ENCODE results near the gene MECP2. TPM values are rescaled to one million over a fixed set of nuclear protein-coding genes. Genes with fewer than 3 reads are reported as not detected.
A peak's percentile ranks its signal among the peaks of the same experiment; 100 is the strongest.

The MECP2 gene
- total RNA-seq, 4 donors from 2014 or later = 57.7 to 79.4 (median 64.8) TPM

DNA sequence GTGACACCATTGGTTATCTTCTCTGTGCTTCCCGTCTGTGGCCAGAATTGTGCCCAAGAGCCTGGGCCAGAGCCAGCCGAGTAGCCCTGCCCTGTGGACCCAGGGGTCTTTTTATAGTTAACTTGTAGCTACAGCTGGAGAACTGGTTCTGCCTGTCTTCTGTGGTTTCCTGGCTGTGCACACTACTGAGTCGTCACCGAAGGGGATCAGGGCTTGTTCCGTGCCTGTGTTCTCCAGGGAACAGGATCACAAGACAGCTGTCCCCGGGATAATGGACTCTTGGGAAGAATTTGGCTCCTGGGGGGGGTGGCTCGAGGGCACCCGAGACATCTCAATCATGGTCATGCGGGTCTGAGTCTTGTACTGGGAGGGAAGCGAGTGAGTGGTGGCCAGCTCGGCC, 24.4 kb upstream of the MECP2 start:
- DNase-seq (ENCODE audit: extremely low spot score) = no peak
- peaks cover 0 to 3% (median 0%) of the 10 kb centered on the region in 4 donors for H3K27me3 ChIP-seq
- intact Hi-C loops (cut with DNase I) = no loop called here
- WGBS = 73% methylated on average over 8 of the region's 11 CpGs
- peaks cover 0 to 6% (median 0%) of the 10 kb centered on the region in 4 donors for H3K9me3 ChIP-seq
- peak overlapping the region in 1 of 4 donors; percentile 33 for H3K27ac ChIP-seq (replicated peaks in 1 of 4)
- no peaks in the 10 kb centered on the region for H3K4me1 ChIP-seq
- H3K36me3 ChIP-seq = no peaks in the 10 kb centered on the region
- no peak overlapping the region for H3K4me3 ChIP-seq
- TF ChIP-seq POLR2A (IDR thresholded peaks at IDR 0.05; ENCODE audit: low read depth) = no peak

DNA sequence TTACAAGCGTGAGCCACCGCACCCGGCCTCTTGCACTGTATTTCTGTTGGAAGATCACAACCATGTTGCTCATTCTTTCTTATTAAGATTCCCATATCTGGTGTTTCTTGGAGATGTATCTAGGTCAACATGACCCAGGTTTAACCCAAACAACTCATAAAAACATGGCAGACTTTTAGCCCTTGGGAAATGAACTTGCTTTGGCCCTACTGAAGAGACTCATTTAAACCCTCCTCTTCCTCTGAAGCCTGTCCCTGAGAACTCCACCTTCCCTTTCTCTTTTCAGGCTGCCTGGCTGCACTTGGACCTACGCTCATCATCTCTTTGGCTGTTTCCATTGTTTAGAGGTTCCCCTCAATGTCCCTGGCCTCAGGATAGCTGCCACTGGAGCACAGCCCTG, 23.7 kb upstream of the MECP2 start:
- Histone ChIP-seq H3K27me3 (peaks cover 0 to 3% (median 0%) of the 10 kb centered on the region in 4 donors), H3K4me1 (no peaks in the 10 kb centered on the region), H3K36me3 (no peaks in the 10 kb centered on the region), H3K27ac (replicated peaks in 1 of 4) (peak overlapping the region in 1 of 4 donors; percentile 33), H3K4me3 (no peak overlapping the region), H3K9me3 (peaks cover 0 to 6% (median 0%) of the 10 kb centered on the region in 4 donors)
- no peak for DNase-seq (ENCODE audit: extremely low spot score)
- TF ChIP-seq, protein P1, sequence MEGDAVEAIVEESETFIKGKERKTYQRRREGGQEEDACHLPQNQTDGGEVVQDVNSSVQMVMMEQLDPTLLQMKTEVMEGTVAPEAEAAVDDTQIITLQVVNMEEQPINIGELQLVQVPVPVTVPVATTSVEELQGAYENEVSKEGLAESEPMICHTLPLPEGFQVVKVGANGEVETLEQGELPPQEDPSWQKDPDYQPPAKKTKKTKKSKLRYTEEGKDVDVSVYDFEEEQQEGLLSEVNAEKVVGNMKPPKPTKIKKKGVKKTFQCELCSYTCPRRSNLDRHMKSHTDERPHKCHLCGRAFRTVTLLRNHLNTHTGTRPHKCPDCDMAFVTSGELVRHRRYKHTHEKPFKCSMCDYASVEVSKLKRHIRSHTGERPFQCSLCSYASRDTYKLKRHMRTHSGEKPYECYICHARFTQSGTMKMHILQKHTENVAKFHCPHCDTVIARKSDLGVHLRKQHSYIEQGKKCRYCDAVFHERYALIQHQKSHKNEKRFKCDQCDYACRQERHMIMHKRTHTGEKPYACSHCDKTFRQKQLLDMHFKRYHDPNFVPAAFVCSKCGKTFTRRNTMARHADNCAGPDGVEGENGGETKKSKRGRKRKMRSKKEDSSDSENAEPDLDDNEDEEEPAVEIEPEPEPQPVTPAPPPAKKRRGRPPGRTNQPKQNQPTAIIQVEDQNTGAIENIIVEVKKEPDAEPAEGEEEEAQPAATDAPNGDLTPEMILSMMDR (IDR thresholded peaks at IDR 0.05) = no peak
- TF ChIP-seq POLR2AphosphoS5 (IDR thresholded peaks at IDR 0.05) (no peak), POLR2A (IDR thresholded peaks at IDR 0.05; ENCODE audit: low read depth) (no peak), EP300 (IDR thresholded peaks at IDR 0.05) (no peak)
- 81% methylated on average over 4 of the region's 4 CpGs for WGBS
- intact Hi-C loops (cut with DNase I) = no loop called here

DNA sequence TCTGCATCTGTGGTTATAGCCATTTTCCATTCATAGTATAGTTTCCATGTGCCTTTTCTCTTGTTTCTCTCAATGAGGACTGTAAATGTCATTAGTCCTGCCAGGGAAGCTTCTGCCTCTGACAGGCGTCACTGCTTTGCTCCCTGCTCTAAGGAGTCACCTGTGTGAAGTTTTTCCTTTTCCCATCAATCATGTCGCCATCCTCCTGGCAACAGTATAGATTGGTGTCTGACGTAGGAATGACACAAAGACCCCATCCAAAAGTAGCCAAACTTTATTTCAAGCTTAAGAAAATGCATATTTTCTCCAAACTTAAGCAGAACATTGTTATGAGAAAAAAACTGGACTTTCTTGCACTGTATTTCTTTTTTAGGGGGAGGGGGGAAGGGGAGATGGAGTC, 23.1 kb upstream of the MECP2 start:
- no peaks in the 10 kb centered on the region for H3K36me3 ChIP-seq
- H3K27me3 ChIP-seq = peaks cover 0 to 3% (median 0%) of the 10 kb centered on the region in 4 donors
- H3K9me3 ChIP-seq = peaks cover 0 to 6% (median 0%) of the 10 kb centered on the region in 4 donors
- intact Hi-C loops (cut with DNase I) = no loop called here
- no peak for DNase-seq (ENCODE audit: extremely low spot score)
- no peak overlapping the region for H3K4me3 ChIP-seq
- WGBS = 85% methylated on average over 3 of the region's 3 CpGs
- H3K4me1 ChIP-seq = no peaks in the 10 kb centered on the region
- TF ChIP-seq, protein P1 (IDR thresholded peaks at IDR 0.05) = no peak
- TF ChIP-seq EP300 (IDR thresholded peaks at IDR 0.05) (no peak), POLR2A (IDR thresholded peaks at IDR 0.05; ENCODE audit: low read depth) (no peak), POLR2AphosphoS5 (IDR thresholded peaks at IDR 0.05) (no peak)
- H3K27ac ChIP-seq (replicated peaks in 1 of 4) = no peak overlapping the region

DNA sequence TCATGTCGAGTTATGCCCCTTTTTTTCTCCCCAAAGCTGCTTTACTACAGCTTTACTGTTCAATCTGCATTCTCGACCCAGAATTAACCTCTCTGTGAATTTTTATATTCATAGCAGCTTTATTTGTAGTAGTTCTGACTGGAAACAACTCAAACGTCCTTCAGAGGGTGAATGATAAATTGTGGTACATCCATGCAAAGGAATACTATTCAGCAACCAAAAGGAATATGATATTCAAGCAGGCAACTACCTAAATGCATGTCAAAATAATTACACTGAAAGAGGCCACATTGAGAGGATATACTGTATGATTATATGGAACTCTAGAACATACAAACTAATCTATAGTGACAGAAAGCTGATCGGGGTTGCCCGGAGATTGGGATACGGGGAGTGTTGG, 20.0 kb upstream of the MECP2 start:
- intact Hi-C loops (cut with DNase I) = no loop called here
- Histone ChIP-seq H3K36me3 (no peaks in the 10 kb centered on the region), H3K9me3 (peaks cover 0 to 6% (median 0%) of the 10 kb centered on the region in 4 donors), H3K4me3 (no peak overlapping the region), H3K27me3 (no peaks in the 10 kb centered on the region), H3K27ac (replicated peaks in 1 of 4) (no peak overlapping the region), H3K4me1 (no peaks in the 10 kb centered on the region)
- no peak for TF ChIP-seq POLR2AphosphoS5 (IDR thresholded peaks at IDR 0.05)
- no peak for TF ChIP-seq EP300 (IDR thresholded peaks at IDR 0.05)
- TF ChIP-seq, protein P1 (IDR thresholded peaks at IDR 0.05) = no peak
- no peak for TF ChIP-seq POLR2A (IDR thresholded peaks at IDR 0.05; ENCODE audit: low read depth)
- DNase-seq (ENCODE audit: extremely low spot score) = no peak
- WGBS = 71% methylated on average over 6 of the region's 6 CpGs

DNA sequence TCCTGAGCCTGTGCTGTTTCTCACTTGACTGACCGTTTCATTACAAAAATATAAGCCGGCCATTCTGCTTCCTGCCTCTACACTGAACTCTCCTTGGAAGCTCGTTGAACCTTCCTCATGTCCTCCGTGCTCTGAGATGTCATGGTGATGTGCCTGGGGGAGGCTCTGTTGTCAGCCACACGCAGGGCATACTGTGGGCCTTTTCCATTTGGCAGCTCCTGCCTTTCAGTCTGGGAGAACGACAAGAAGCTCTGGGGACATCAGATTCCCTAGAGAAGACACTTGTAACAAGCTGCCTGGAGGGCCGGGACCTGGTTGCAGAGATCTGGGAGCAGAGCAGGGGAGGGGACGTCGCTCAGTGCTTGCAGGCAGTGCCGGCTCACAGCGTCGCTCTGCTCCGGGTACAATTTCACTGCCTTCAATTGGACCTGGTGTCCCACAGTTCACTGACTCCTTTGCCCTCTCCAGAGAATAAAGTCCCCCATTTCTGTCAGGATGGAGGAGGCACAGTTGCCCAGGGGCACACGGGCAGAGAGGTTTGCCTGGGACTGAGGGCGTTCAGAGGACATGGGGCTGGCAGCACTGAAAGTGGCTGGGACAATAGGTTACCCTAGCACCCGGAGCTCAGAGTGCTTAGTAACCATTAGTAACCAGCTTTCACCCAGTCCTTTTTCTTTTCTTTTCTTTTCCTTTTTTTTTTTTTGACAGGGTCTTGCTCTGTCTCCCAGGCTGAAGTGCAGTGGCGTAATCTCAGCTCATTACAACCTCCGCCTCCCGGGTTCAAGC, 19.1 kb upstream of the MECP2 start:
- peaks cover 0 to 6% (median 0%) of the 10 kb centered on the region in 4 donors for H3K9me3 ChIP-seq
- intact Hi-C loops (cut with DNase I) = no loop called here
- no peak overlapping the region for H3K27ac ChIP-seq (replicated peaks in 1 of 4)
- H3K4me3 ChIP-seq = no peak overlapping the region
- TF ChIP-seq POLR2A (IDR thresholded peaks at IDR 0.05; ENCODE audit: low read depth) (no peak), EP300 (IDR thresholded peaks at IDR 0.05) (no peak), POLR2AphosphoS5 (IDR thresholded peaks at IDR 0.05) (no peak)
- TF ChIP-seq, protein P1 (IDR thresholded peaks at IDR 0.05) = no peak
- 74% methylated on average over 18 of the region's 19 CpGs for WGBS
- no peak for DNase-seq (ENCODE audit: extremely low spot score)
- H3K36me3 ChIP-seq = no peaks in the 10 kb centered on the region
- H3K27me3 ChIP-seq = no peaks in the 10 kb centered on the region
- H3K4me1 ChIP-seq = no peaks in the 10 kb centered on the region

Measured in esophagus muscularis mucosa (tissue), 4 donors.